GM12878 (cell line): ENCODE measurements around the gene SLCO4A1. TPM values are rescaled to one million over a fixed set of nuclear protein-coding genes. Genes with fewer than 3 reads are reported as not detected.

Experiments used
- ATAC-seq: fragments of 200-7000 bp; cut with Tn5 transposase; 3 replicates; pipeline ENCODE4 v1.9.1; 2020; ENCODE audit warnings: mild to moderate bottlenecking, moderate library complexity
- BruUV-seq: library from RNA; stranded (reverse); fragments of 400-500 nt; replicated peaks from 2 replicates; lab custom pipeline; 2021; lab: Mats Ljungman, UMichigan
- CTCF ChIA-PET: fragments of 300-600 bp; sonication (Branson Sonifier 250); formaldehyde crosslinking; extraction: SDS; loops from one replicate; lab custom pipeline; 2021; ENCODE audit warnings: inconsistent platforms; lab: Yijun Ruan, JAX
- POLR2A ChIA-PET: fragments of 350-600 bp; formaldehyde crosslinking; extraction: SDS; loops from one replicate; lab custom pipeline; 2021; ENCODE audit warnings: inconsistent platforms; lab: Charles Lee
- RAD21 ChIA-PET: fragments of 300-600 bp; sonication (Branson Sonifier 250); formaldehyde crosslinking; loops from one replicate; lab custom pipeline; 2023; ENCODE audit warnings: antibody characterized with exemption; ENCODE audit not compliant: unreplicated experiment; lab: Charles Lee
- SMC1A ChIA-PET: fragments of 300-600 bp; sonication (Branson Sonifier 250); formaldehyde crosslinking; loops from one replicate; lab custom pipeline; 2023; ENCODE audit not compliant: unreplicated experiment, uncharacterized antibody; lab: Charles Lee
- DNase-seq: peaks from one replicate; pipeline ENCODE4 v3.0.0-alpha.2; 2011; ENCODE audit warnings: low read depth, low spot score
- FAIRE-seq: peaks from 3 replicates; lab custom pipeline; 2011; peaks lifted over from hg19 to GRCh38; lab: Jason Lieb, UNC
- H2AFZ ChIP-seq: 2 replicates; pipeline ENCODE4 v1.6.0; 2011; ENCODE audit warnings: low read depth, low read length, control low read depth; ENCODE audit not compliant: control insufficient read depth
- H3K27ac ChIP-seq: 2 replicates; pipeline ENCODE4 v1.5.1; 2011; ENCODE audit warnings: control low read depth; ENCODE audit not compliant: control insufficient read depth, insufficient read depth
- H3K27me3 ChIP-seq, 2 experiments: replicated peaks in 1 of 2; 2 replicates each; pipeline versions ENCODE4 v1.6.0 to v1.6.1; 2011; ENCODE audit warnings: low read length in 1 of 2; ENCODE audit not compliant: control insufficient read depth in 2 of 2, insufficient read depth in 2 of 2
- H3K36me3 ChIP-seq, 2 experiments: 2 replicates each; pipeline ENCODE4 v1.5.1; 2011; ENCODE audit warnings: low read length in 1 of 2; ENCODE audit not compliant: control insufficient read depth in 2 of 2, insufficient read depth in 2 of 2
- H3K4me1 ChIP-seq: 2 replicates; pipeline ENCODE4 v1.6.1; 2011; ENCODE audit warnings: mild to moderate bottlenecking, low read length, moderate library complexity, mixed read lengths; ENCODE audit not compliant: control insufficient read depth, insufficient read depth
- H3K4me2 ChIP-seq: 2 replicates; pipeline ENCODE4 v1.6.0; 2011; ENCODE audit warnings: control low read depth; ENCODE audit not compliant: control insufficient read depth, insufficient read depth
- H3K4me3 ChIP-seq: fragments of 200-600 bp; sonication (generic); 2 replicates; pipeline ENCODE4 v1.5.1; 2016
- H3K79me2 ChIP-seq: 2 replicates; pipeline ENCODE4 v1.6.0; 2011; ENCODE audit warnings: low read length; ENCODE audit not compliant: control insufficient read depth, insufficient read depth
- H3K9ac ChIP-seq: 2 replicates; pipeline ENCODE4 v1.8.0; 2011; ENCODE audit warnings: low read length, control low read depth, mixed read lengths; ENCODE audit not compliant: control insufficient read depth, insufficient read depth
- H3K9me3 ChIP-seq: replicated peaks from 3 replicates; pipeline ENCODE4 v1.5.1; 2011; ENCODE audit warnings: mild to moderate bottlenecking, low read length; ENCODE audit not compliant: control insufficient read depth, insufficient read depth
- H4K20me1 ChIP-seq: 2 replicates; pipeline ENCODE4 v1.6.0; 2011; ENCODE audit not compliant: control insufficient read depth, insufficient read depth
- CTCF ChIP-seq, 3 experiments: IDR thresholded peaks in 2 of 3; conservative IDR thresholded peaks in 1 of 3; 2 replicates each; pipeline ENCODE4 v1.5.1; 2011; ENCODE audit warnings: low read depth in 3 of 3, low read length in 3 of 3, mild to moderate bottlenecking in 3 of 3, control low read depth in 2 of 3, moderate library complexity in 2 of 3, inconsistent platforms in 1 of 3, mixed read lengths in 1 of 3; ENCODE audit not compliant: control insufficient read depth in 2 of 3, insufficient read depth in 1 of 3; ENCODE audit errors: extremely low read depth in 1 of 3
- EED ChIP-seq: sonication (generic); IDR thresholded peaks from 2 replicates; pipeline ENCODE4 v1.6.1; 2016; ENCODE audit warnings: antibody characterized with exemption, low read depth
- FOS ChIP-seq: IDR thresholded peaks from 3 replicates; pipeline ENCODE4 v1.6.1; 2011; ENCODE audit warnings: borderline replicate concordance; ENCODE audit not compliant: insufficient read length; ENCODE audit errors: extremely low read depth
- IRF5 ChIP-seq: fragments of 450-650 bp; IDR thresholded peaks from 2 replicates; pipeline ENCODE4 v1.6.1; 2017; ENCODE audit warnings: borderline replicate concordance
- MEF2B ChIP-seq: fragments of 450-650 bp; IDR thresholded peaks from 2 replicates; pipeline ENCODE4 v1.6.1; 2018; ENCODE audit warnings: mild to moderate bottlenecking, moderate library complexity; ENCODE audit not compliant: partially characterized antibody, poor library complexity, severe bottlenecking
- PRDM15 ChIP-seq: fragments of 450-650 bp; formaldehyde crosslinking; IDR thresholded peaks from 2 replicates; pipeline ENCODE4 v1.4.0; 2020; ENCODE audit warnings: mild to moderate bottlenecking, moderate library complexity
- RFX5 ChIP-seq: IDR thresholded peaks from 2 replicates; pipeline ENCODE4 v1.6.1; 2011; ENCODE audit warnings: low read depth, low read length, improper control_type of control experiment
- SPI1 ChIP-seq: IDR thresholded peaks from 2 replicates; pipeline ENCODE4 v1.6.1; 2011; ENCODE audit warnings: low read depth, mild to moderate bottlenecking, low read length, moderate library complexity, borderline replicate concordance; ENCODE audit not compliant: insufficient read depth
- TCF12 ChIP-seq: IDR thresholded peaks from 2 replicates; pipeline ENCODE4 v1.6.1; 2011; ENCODE audit warnings: low read depth, mild to moderate bottlenecking, low read length
- TCF3 ChIP-seq: IDR thresholded peaks from 2 replicates; pipeline ENCODE4 v1.6.1; 2012; ENCODE audit warnings: low read depth, mild to moderate bottlenecking, low read length, borderline replicate concordance; ENCODE audit not compliant: insufficient read depth
- ZBTB33 ChIP-seq: fragments of 450-650 bp; IDR thresholded peaks from 2 replicates; pipeline ENCODE4 v1.6.1; 2017; ENCODE audit warnings: mild to moderate bottlenecking
- WGBS: methylation state at CpG from one replicate; pipeline ENCODE4 v1.1.6; 2016; ENCODE audit warnings: low lambda C conversion rate; ENCODE audit not compliant: insufficient replicate concordance, insufficient coverage; ENCODE audit errors: missing lambda C conversion rate; 5-methylcytosine and 5-hydroxymethylcytosine counted together
- in situ Hi-C: fragments of 300-500 bp; cut with MboI; formaldehyde crosslinking; loops from 9 replicates; pipeline ENCODE4 v1.14.3; 2018; ENCODE audit warnings: mixed read lengths
- intact Hi-C: fragments of 100-400 bp; cut with micrococcal nuclease; formaldehyde crosslinking; loops from one replicate; pipeline ENCODE4 v1.14.2; 2022; ENCODE audit not compliant: unreplicated experiment
- polyA plus RNA-seq, 11 experiments: library from polyadenylated mRNA; depleted of rRNA in 4 of 11; unstranded in 6 of 11; stranded (reverse) in 5 of 11; fragments of >200 nt; fragmentation: Nextera tagmentation in 4 of 11; fragmentation: Illumina TruSeq in 1 of 11; extraction: Ambion mirVana in 4 of 11; extraction: Trizol in 1 of 11; gene quantifications; 1 replicate in 1 of 11; 2 replicates in 10 of 11; pipeline versions ENCODE4 v1.2.1 to v1.2.3, GENCODE V29; 2011 to 2016; ENCODE audit warnings: inconsistent platforms in 2 of 11, missing spikeins in 2 of 11, low read depth in 1 of 11
- total RNA-seq, 4 experiments: library from RNA; depleted of rRNA in 3 of 4; stranded (reverse); fragments of >200 nt in 3 of 4; fragmentation: Illumina TruSeq in 1 of 4; extraction: Trizol in 1 of 4; gene quantifications; 2 replicates each; pipeline versions ENCODE4 v1.2.1 to v1.2.3, GENCODE V29; 2013 to 2021

SLCO4A1 gene
- total and polyA plus RNA-seq, 10 of the 15 experiments (the other 5 are each of a cell fraction or from before 2014, with no cell fraction given) = 2.1 to 30.7 (median 12.0) TPM

- no TSS peak for BruUV-seq
- H2AFZ ChIP-seq = no peak overlapping the region
- CTCF ChIA-PET = interaction anchor here (0.8 to 2.9 kb wide), 3 partner anchors 17 to 216 kb away, joined by 3 to 16 read pairs (median 3); no protein-coding TSS in a partner anchor
- FAIRE-seq = no peak
- H3K27ac ChIP-seq = no peak overlapping the region
- H3K36me3 ChIP-seq = no peaks in the 10 kb centered on the region
- no peak overlapping the region for H3K4me2 ChIP-seq
- no peaks in the 10 kb centered on the region for H4K20me1 ChIP-seq
- TF ChIP-seq FOS = no peak
- no peak for TF ChIP-seq TCF3
- no peak for TF ChIP-seq MEF2B
- no peak for TF ChIP-seq ZBTB33
- TF ChIP-seq PRDM15 (CRISPR knock-in tag) = no peak
- TF ChIP-seq SPI1 = no peak
- TF ChIP-seq TCF12 = no peak
- TF ChIP-seq EED = no peak
- TF ChIP-seq IRF5 = no peak
- TF ChIP-seq RFX5 = no peak
- no peak for TF ChIP-seq CTCF (IDR thresholded peaks at IDR 0.05 in 2 of 3, conservative IDR thresholded peaks at IDR 0.05 in 1 of 3; ENCODE audit: control insufficient read depth in 2 of 3, extremely low read depth in 1 of 3, insufficient read depth in 1 of 3, low read depth in 3 of 3, low read length in 3 of 3)
- TF ChIP-seq, all 136 proteins: peak for 0
- 78% methylated on average over 20 of the region's 20 CpGs for WGBS
- ATAC-seq (no peak), DNase-seq (no peak)
- Histone ChIP-seq H3K79me2 (no peaks in the 10 kb centered on the region), H3K27me3 (no peaks in the 10 kb centered on the region), H3K4me3 (no peak overlapping the region), H3K9ac (no peak overlapping the region), H3K9me3 (no peaks in the 10 kb centered on the region), H3K4me1 (peaks cover 33% of the 10 kb centered on the region)
- in situ Hi-C loops (no loop called here), intact Hi-C loops (no loop called here)
- POLR2A ChIA-PET = no interaction called here
- RAD21 ChIA-PET = interaction anchor here (1.5 to 1.8 kb wide), 2 partner anchors 9 to 17 kb away, joined by 5 to 6 read pairs; partner anchors contain the start of gene SLCO4A1
- SMC1A ChIA-PET = interaction anchor here (1.0 kb wide), 1 partner anchor 26 kb away, joined by 3 read pairs; no protein-coding TSS in a partner anchor
Observed at GRCh38 chr20:62625921-62626547, 16.3 kb upstream of the SLCO4A1 start.
